IPS DF 4.7 (cell line): ENCODE results near the gene TMEM86B.

Experiments used
- DNase-seq: peaks from one replicate; pipeline ENCODE4 v3.0.0-alpha.2; 2013; ENCODE audit warnings: low spot score; ENCODE audit errors: extremely low read depth

TMEM86B gene

GRCh38 chr19:55178781-55179599, 49.6 kb downstream of the TMEM86B start:
- no peak for DNase-seq
